Ovary (tissue), 9 donors: ENCODE measurements around the gene SIGLECL1. TPM values are rescaled to one million over a fixed set of nuclear protein-coding genes. Genes with fewer than 3 reads are reported as not detected.

Experiments
- DNase-seq, 5 donors: peaks; one replicate each; pipeline ENCODE4 v3.0.0-alpha.2; 2019 to 2020
- H3K27ac ChIP-seq, 2 donors: fragments of 200-600 bp; one replicate each; pipeline versions ENCODE4 v1.5.1 to v1.8.0; 2019 to 2022
- H3K27me3 ChIP-seq: fragments of 200-600 bp; one replicate; pipeline ENCODE4 v1.8.0; 2022
- H3K36me3 ChIP-seq: fragments of 200-600 bp; sonication (generic); one replicate; pipeline ENCODE4 v1.5.1; 2019
- H3K4me1 ChIP-seq: one replicate; pipeline ENCODE4 v1.8.1; 2013; ENCODE audit warnings: mild to moderate bottlenecking, moderate library complexity; ENCODE audit not compliant: insufficient read depth
- H3K4me3 ChIP-seq: fragments of 200-600 bp; sonication (generic); one replicate; pipeline ENCODE4 v1.5.1; 2017
- H3K9me3 ChIP-seq, 2 donors: fragments of 200-600 bp in 1 of 2; sonication (generic) in 1 of 2; one replicate each; pipeline versions ENCODE4 v1.5.1 to v1.8.1; 2013 to 2019; ENCODE audit warnings: mild to moderate bottlenecking in 1 of 2, moderate library complexity in 1 of 2
- EP300 ChIP-seq: sonication (generic); formaldehyde crosslinking; IDR thresholded peaks from one replicate; pipeline ENCODE4 v1.6.1; 2017; ENCODE audit warnings: antibody characterized with exemption
- POLR2A ChIP-seq: fragments of 450-650 bp; IDR thresholded peaks from one replicate; pipeline ENCODE4 v1.6.1; 2017; ENCODE audit warnings: antibody characterized with exemption, mild to moderate bottlenecking, moderate library complexity
- WGBS, 3 donors: extraction: QIAGEN DNeasy Blood & Tissue Kit in 1 of 3; methylation state at CpG; one replicate each; pipeline versions ENCODE4 v1.1.5 to v1.1.7; 2013 to 2017; 5-methylcytosine and 5-hydroxymethylcytosine counted together
- intact Hi-C, 4 donors: fragments of 100-400 bp; cut with DNase I; formaldehyde crosslinking; loops; one replicate each; pipeline versions ENCODE4 v1.11.0 to v1.15.1; 2022 to 2023
- polyA plus RNA-seq, 2 donors: library from polyadenylated mRNA; stranded (reverse); fragments of 200-250 nt in 1 of 2; fragments of 350-450 nt in 1 of 2; fragmentation: Illumina TruSeq in 1 of 2; extraction: RNeasy Lipid Tissue Mini Kit (QIAGEN cat#74804) in 1 of 2; gene quantifications; one replicate each; pipeline ENCODE4 v1.2.3, GENCODE V29; 2013 to 2014
- total RNA-seq, 7 donors: library from RNA; depleted of rRNA in 2 of 7; stranded (reverse); fragments of >200 nt in 2 of 7; fragmentation: NEBNext Ultra II Directional in 3 of 7; extraction: Animal tissue kit (Norgen Biotek cat#: 25700) in 3 of 7; gene quantifications; one replicate each; pipeline versions ENCODE4 v1.1.0 to v1.2.4, GENCODE V29; 2016 to 2023
- TF ChIP-seq, protein P1 (sequence below), 3 donors: fragments of 450-650 bp in 2 of 3; fragments of 200-600 bp in 1 of 3; IDR thresholded peaks; one replicate each; pipeline versions ENCODE4 v1.5.1 to v1.8.0; 2016 to 2022; ENCODE audit warnings: antibody characterized with exemption in 3 of 3, mild to moderate bottlenecking in 1 of 3
- donor health status: DM: no; HTN: no; CAD: no; lungs with moderate emphysema.
- donor health status: DM: no; HTN: no; CAD: no.
- donor health status: Bipolar disorder and iron deficiency.
- donor health status: DM: yes; HTN: yes; CAD: no.
- donor health status: DM: no; HTN: no; CAD: no.
- donor health status: DM: yes; HTN: yes; CAD: no.

SIGLECL1 gene
- total and polyA plus RNA-seq, 9 donors, result not detected

- Histone ChIP-seq H3K4me1 (no peaks in the 10 kb centered on the region), H3K9me3 (no peaks in the 10 kb centered on the region), H3K27ac (no peak overlapping the region), H3K4me3 (no peak overlapping the region), H3K36me3 (no peaks in the 10 kb centered on the region), H3K27me3 (no peaks in the 10 kb centered on the region)
- intact Hi-C loops, result no loop called here
- TF ChIP-seq, protein P1, sequence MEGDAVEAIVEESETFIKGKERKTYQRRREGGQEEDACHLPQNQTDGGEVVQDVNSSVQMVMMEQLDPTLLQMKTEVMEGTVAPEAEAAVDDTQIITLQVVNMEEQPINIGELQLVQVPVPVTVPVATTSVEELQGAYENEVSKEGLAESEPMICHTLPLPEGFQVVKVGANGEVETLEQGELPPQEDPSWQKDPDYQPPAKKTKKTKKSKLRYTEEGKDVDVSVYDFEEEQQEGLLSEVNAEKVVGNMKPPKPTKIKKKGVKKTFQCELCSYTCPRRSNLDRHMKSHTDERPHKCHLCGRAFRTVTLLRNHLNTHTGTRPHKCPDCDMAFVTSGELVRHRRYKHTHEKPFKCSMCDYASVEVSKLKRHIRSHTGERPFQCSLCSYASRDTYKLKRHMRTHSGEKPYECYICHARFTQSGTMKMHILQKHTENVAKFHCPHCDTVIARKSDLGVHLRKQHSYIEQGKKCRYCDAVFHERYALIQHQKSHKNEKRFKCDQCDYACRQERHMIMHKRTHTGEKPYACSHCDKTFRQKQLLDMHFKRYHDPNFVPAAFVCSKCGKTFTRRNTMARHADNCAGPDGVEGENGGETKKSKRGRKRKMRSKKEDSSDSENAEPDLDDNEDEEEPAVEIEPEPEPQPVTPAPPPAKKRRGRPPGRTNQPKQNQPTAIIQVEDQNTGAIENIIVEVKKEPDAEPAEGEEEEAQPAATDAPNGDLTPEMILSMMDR (IDR thresholded peaks at IDR 0.05), result no peak
- no peak for DNase-seq
- WGBS, 3 donors, result 77 to 80% (median 78%) methylated on average over 8 of the region's 8 CpGs
Measured at GRCh38 chr19:51274049-51274770, 23.3 kb downstream of the SIGLECL1 start.

GRCh38 chr19:51277112-51277511, 26.2 kb downstream of the SIGLECL1 start:
- no peaks in the 10 kb centered on the region for H3K36me3 ChIP-seq
- intact Hi-C loops, result no loop called here
- H3K27ac ChIP-seq, result no peak overlapping the region
- 31 to 37% (median 33%) methylated on average over 3 of the region's 3 CpGs for WGBS, 3 donors
- H3K27me3 ChIP-seq, result no peaks in the 10 kb centered on the region
- no peak for DNase-seq
- H3K4me1 ChIP-seq, result no peaks in the 10 kb centered on the region
- H3K9me3 ChIP-seq, result no peaks in the 10 kb centered on the region
- no peak overlapping the region for H3K4me3 ChIP-seq
- TF ChIP-seq, protein P1 (IDR thresholded peaks at IDR 0.05), result no peak
- no peak for TF ChIP-seq POLR2A
- no peak for TF ChIP-seq EP300

GRCh38 chr19:51282335-51282734, 31.5 kb downstream of the SIGLECL1 start:
- TF ChIP-seq EP300, result no peak
- TF ChIP-seq POLR2A, result no peak
- TF ChIP-seq, protein P1 (IDR thresholded peaks at IDR 0.05), result no peak
- Histone ChIP-seq H3K36me3 (no peaks in the 10 kb centered on the region), H3K27me3 (no peaks in the 10 kb centered on the region), H3K4me3 (no peak overlapping the region), H3K9me3 (no peaks in the 10 kb centered on the region), H3K4me1 (no peaks in the 10 kb centered on the region), H3K27ac (no peak overlapping the region)
- 81 to 84% (median 82%) methylated on average over 4 of the region's 4 CpGs for WGBS, 3 donors
- intact Hi-C loops, result no loop called here
- DNase-seq, result no peak

DNA sequence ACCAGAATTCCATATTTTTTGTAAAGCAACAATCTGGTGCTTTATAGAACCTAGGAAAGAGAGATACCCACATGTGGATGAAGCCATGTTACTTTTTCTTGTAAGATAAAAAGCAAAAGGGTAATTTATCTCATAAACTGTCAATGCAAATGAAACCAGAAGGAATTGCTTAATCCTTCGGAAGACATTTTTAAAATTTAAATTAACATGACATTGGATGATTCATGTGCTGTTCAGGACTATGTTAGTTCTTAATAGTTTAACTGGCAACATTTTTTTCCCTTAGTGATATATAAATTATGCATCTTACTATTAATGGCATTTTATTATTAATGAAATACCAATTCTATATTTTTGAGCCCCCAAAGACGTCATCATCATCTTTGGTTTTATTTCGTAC, 34.8 kb downstream of the SIGLECL1 start:
- Histone ChIP-seq H3K27me3 (no peaks in the 10 kb centered on the region), H3K36me3 (no peaks in the 10 kb centered on the region), H3K9me3 (no peaks in the 10 kb centered on the region), H3K4me3 (no peak overlapping the region), H3K4me1 (no peaks in the 10 kb centered on the region), H3K27ac (no peak overlapping the region)
- intact Hi-C loops, result no loop called here
- WGBS, 3 donors, result 67 to 70% (median 69%) methylated on average over 3 of the region's 3 CpGs
- no peak for DNase-seq
- TF ChIP-seq POLR2A, result no peak
- TF ChIP-seq, protein P1 (IDR thresholded peaks at IDR 0.05), result no peak
- TF ChIP-seq EP300, result no peak
